AG04449 (cell line): ENCODE data around the gene CLDN1.

Experiments used
- CTCF ChIA-PET: fragments of 350-600 bp; formaldehyde crosslinking; extraction: SDS; loops from one replicate; lab custom pipeline; 2021; ENCODE audit warnings: antibody characterized with exemption; lab: Yijun Ruan, JAX
- POLR2A ChIA-PET: fragments of 400-600, 350-600 bp; formaldehyde crosslinking; extraction: SDS; loops from one replicate; lab custom pipeline; 2020; ENCODE audit warnings: antibody characterized with exemption, inconsistent platforms; lab: Yijun Ruan, JAX
- DNase-seq: peaks from one replicate; pipeline ENCODE4 v3.0.0-alpha.2; 2010; ENCODE audit warnings: low read depth, low spot score
- H3K4me3 ChIP-seq: 2 replicates; pipeline ENCODE4 v1.5.1; 2011; ENCODE audit warnings: low read depth, mild to moderate bottlenecking, control low read depth, low read length
- CTCF ChIP-seq: IDR thresholded peaks from one replicate; pipeline ENCODE4 v1.5.1; 2011; ENCODE audit warnings: mild to moderate bottlenecking, moderate library complexity, low read length, control low read depth, inconsistent platforms; ENCODE audit not compliant: insufficient read depth; ENCODE audit errors: missing control alignments

The CLDN1 gene

GRCh38 chr3:190266913-190267290 is 55.3 kb downstream of the CLDN1 start:
- CTCF ChIA-PET: interaction anchor here (1.2 kb wide), 1 partner anchor 42 kb away, joined by 3 read pairs; no protein-coding TSS in a partner anchor
- POLR2A ChIA-PET: no interaction called here

GRCh38 chr3:190266265-190266912 is 55.9 kb downstream of the CLDN1 start:
- POLR2A ChIA-PET: interaction anchor here (1.2 kb wide), 1 partner anchor 80 kb away, joined by 3 read pairs; no protein-coding TSS in a partner anchor
- DNase-seq: no peak
- CTCF ChIA-PET: interaction anchor here (1.1 to 3.6 kb wide), 3 partner anchors 11 to 56 kb away, joined by 3 to 16 read pairs (median 3); partner anchors contain the start of gene CLDN1
- no peak for TF ChIP-seq CTCF
- no peak overlapping the region for H3K4me3 ChIP-seq

More at GRCh38 chr3:190266913-190267290, 55.3 kb downstream of the CLDN1 start:
- H3K4me3 ChIP-seq: no peak overlapping the region
- TF ChIP-seq CTCF: no peak
- no peak for DNase-seq

DNA sequence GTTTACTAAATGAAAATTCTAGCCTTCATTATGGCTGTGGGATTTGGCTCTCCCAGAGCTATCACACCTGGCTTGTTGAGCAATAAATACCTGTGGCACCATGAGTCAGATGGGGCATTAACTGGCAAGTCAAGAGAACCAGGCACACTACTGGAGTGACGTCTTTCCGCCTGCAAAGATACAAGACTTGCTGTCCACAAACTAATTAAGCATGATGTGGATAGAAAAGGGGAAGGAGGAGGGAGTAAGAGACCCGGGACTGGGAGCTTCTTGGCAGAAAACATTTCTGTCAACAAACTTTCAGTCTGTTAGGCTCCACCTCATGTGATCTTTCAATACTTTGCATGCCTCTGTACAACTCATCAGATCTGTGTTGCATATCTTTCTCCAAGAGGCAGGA is 56.5 kb downstream of the CLDN1 start:
- ChIA-PET POLR2A (interaction anchor here (1.2 kb wide), 1 partner anchor 81 kb away, joined by 3 read pairs; no protein-coding TSS in a partner anchor), CTCF (interaction anchor here (1.1 to 3.6 kb wide), 2 partner anchors 10 to 57 kb away, joined by 3 to 16 read pairs; partner anchors contain the start of gene CLDN1)
- H3K4me3 ChIP-seq: no peak overlapping the region
- DNase-seq: peak; percentile 61
- no peak for TF ChIP-seq CTCF

DNA sequence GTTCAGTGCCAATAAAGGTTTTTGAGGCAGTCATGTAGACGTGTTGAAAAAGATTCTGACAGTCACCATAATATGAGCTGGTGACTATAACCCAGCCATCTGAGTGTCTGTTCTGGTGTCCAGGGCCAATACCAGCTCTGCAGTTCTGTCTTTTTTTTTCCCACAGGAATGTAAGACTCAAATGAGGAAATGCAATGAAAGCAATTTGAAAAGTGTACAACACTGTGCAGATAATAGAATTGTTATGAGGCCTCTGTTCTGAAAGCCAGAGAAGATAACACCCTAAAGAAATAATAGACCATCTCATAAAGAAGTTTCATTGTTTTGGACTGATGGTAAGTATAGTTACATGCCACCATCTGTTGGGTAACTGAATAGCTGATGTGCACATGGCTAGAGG is 57.1 kb downstream of the CLDN1 start:
- DNase-seq: no peak
- TF ChIP-seq CTCF: no peak
- H3K4me3 ChIP-seq: no peak overlapping the region
- CTCF ChIA-PET: interaction anchor here (1.1 to 3.6 kb wide), 2 partner anchors 9 to 57 kb away, joined by 3 to 16 read pairs; partner anchors contain the start of gene CLDN1
- POLR2A ChIA-PET: interaction anchor here (1.2 kb wide), 1 partner anchor 81 kb away, joined by 3 read pairs; no protein-coding TSS in a partner anchor

GRCh38 chr3:190261740-190262139 is 60.5 kb downstream of the CLDN1 start:
- TF ChIP-seq CTCF: no peak
- ChIA-PET CTCF (interaction anchor here (1.6 to 2.7 kb wide), 2 partner anchors 37 to 58 kb away, joined by 3 to 10 read pairs; no protein-coding TSS in a partner anchor), POLR2A (no interaction called here)
- H3K4me3 ChIP-seq: no peak overlapping the region
- no peak for DNase-seq

DNA sequence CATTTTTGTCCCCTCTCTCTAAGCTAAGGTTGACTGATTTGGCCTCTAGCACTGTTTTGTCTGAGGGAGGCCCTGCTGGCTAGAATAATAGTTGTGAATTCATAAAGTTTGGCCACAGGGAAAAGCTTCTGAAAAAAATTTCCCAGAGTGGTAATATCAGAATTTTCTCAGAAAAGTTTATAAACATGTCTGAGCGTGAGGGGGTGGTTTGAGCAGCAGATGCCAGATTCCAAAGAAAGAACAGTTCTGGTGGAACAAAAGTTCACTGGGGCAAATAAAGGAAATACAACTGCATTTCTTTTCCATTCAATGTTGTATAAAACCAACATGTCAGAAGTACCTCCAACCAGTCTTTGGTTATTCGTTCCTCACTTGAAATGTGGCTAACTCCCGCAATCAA is 61.2 kb downstream of the CLDN1 start:
- no peak for TF ChIP-seq CTCF
- CTCF ChIA-PET: no interaction called here
- no peak overlapping the region for H3K4me3 ChIP-seq
- POLR2A ChIA-PET: no interaction called here
- DNase-seq: no peak
